GM19043 (cell line): ENCODE results near the gene BBS12.

Experiments used
- ATAC-seq: cut with Tn5 transposase; IDR thresholded peaks from one replicate; pipeline ENCODE4 v1.9.1; 2021; ENCODE audit warnings: low read depth; ENCODE audit not compliant: unreplicated experiment

BBS12 gene

GRCh38 chr4:122732329-122733026, at the start of gene BBS12:
Gene BBS12 (plus strand): TSS chr4:122732704. CDS start chr4:122741893, 9,189 bp downstream.
- ATAC-seq, result peak; percentile 100

- no peak for ATAC-seq
Measured at GRCh38 chr4:122686691-122687090, 45.8 kb upstream of the BBS12 start.

- ATAC-seq, result no peak
Measured at GRCh38 chr4:122687531-122688061, 44.9 kb upstream of the BBS12 start.

- ATAC-seq, result no peak
Measured at GRCh38 chr4:122688529-122689140, 43.9 kb upstream of the BBS12 start.

- peak; percentile 84 for ATAC-seq
Measured at GRCh38 chr4:122689972-122690371, 42.5 kb upstream of the BBS12 start.

- no peak for ATAC-seq
Measured at GRCh38 chr4:122691988-122692387, 40.5 kb upstream of the BBS12 start.

- ATAC-seq, result no peak
Measured at GRCh38 chr4:122692641-122693520, 39.6 kb upstream of the BBS12 start.

- ATAC-seq, result no peak
Measured at GRCh38 chr4:122695226-122695625, 37.3 kb upstream of the BBS12 start.

GRCh38 chr4:122700178-122700725, 32.3 kb upstream of the BBS12 start:
- no peak for ATAC-seq

GRCh38 chr4:122701061-122701460, 31.4 kb upstream of the BBS12 start:
- ATAC-seq, result no peak

GRCh38 chr4:122701965-122702364, 30.5 kb upstream of the BBS12 start:
- ATAC-seq, result no peak

- ATAC-seq, result no peak
Measured at GRCh38 chr4:122702939-122703338, 29.6 kb upstream of the BBS12 start.

- no peak for ATAC-seq
Measured at GRCh38 chr4:122703868-122704267, 28.6 kb upstream of the BBS12 start.

GRCh38 chr4:122705009-122705408, 27.5 kb upstream of the BBS12 start:
- ATAC-seq, result no peak

- ATAC-seq, result no peak
Measured at GRCh38 chr4:122705547-122706117, 26.9 kb upstream of the BBS12 start.

GRCh38 chr4:122706511-122706910, 26.0 kb upstream of the BBS12 start:
- no peak for ATAC-seq

GRCh38 chr4:122707497-122707896, 25.0 kb upstream of the BBS12 start:
- ATAC-seq, result no peak

GRCh38 chr4:122709236-122709635, 23.3 kb upstream of the BBS12 start:
- ATAC-seq, result no peak

GRCh38 chr4:122710434-122711308, 21.8 kb upstream of the BBS12 start:
- ATAC-seq, result no peak
